HL-60/S4 treated with retinoic acid at 250 ng/mL for 4 days and 3 days (cell line): Measurements from ENCODE around the gene UCK2.
"Not testable (repeated sequence)": the region's sequence is repeated elsewhere in the genome, so short reads cannot be mapped to it uniquely, and the experiment has no call there.

Experiments
- in situ Hi-C: fragments of 300-500 bp; cut with MboI; formaldehyde crosslinking; loops from 2 replicates; pipeline ENCODE4 v1.7.0; 2022; ENCODE audit warnings: low sequenced_read_pairs

The UCK2 gene

GRCh38 chr1:165827268-165828102 is at the start of gene UCK2:
Gene UCK2 (plus strand): TSS chr1:165827614. CDS start chr1:165827834, 220 bp downstream.
- in situ Hi-C loops = no loop called here

- in situ Hi-C loops = not testable (repeated sequence)
Observed at GRCh38 chr1:165778197-165778596, 49.2 kb upstream of the UCK2 start.

GRCh38 chr1:165783519-165783918 is 43.9 kb upstream of the UCK2 start:
- in situ Hi-C loops = not testable (repeated sequence)

- in situ Hi-C loops = no loop called here
Observed at GRCh38 chr1:165787741-165788140, 39.7 kb upstream of the UCK2 start.

GRCh38 chr1:165793951-165794350 is 33.5 kb upstream of the UCK2 start:
- in situ Hi-C loops = no loop called here

GRCh38 chr1:165795894-165796293 is 31.5 kb upstream of the UCK2 start:
- in situ Hi-C loops = no loop called here

- in situ Hi-C loops = no loop called here
Observed at GRCh38 chr1:165799387-165799786, 28.0 kb upstream of the UCK2 start.

- in situ Hi-C loops = not testable (repeated sequence)
Observed at GRCh38 chr1:165804513-165804912, 22.9 kb upstream of the UCK2 start.

GRCh38 chr1:165807613-165808012 is 19.8 kb upstream of the UCK2 start:
- in situ Hi-C loops = no loop called here

GRCh38 chr1:165815725-165816124 is 11.7 kb upstream of the UCK2 start:
- in situ Hi-C loops = no loop called here

- in situ Hi-C loops = no loop called here
Observed at GRCh38 chr1:165816157-165816556, 11.3 kb upstream of the UCK2 start.

- in situ Hi-C loops = no loop called here
Observed at GRCh38 chr1:165816826-165817497, 10.5 kb upstream of the UCK2 start.

- in situ Hi-C loops = no loop called here
Observed at GRCh38 chr1:165823552-165824268, 3.7 kb upstream of the UCK2 start.

GRCh38 chr1:165824269-165824643 is 3.2 kb upstream of the UCK2 start:
- in situ Hi-C loops = no loop called here

- in situ Hi-C loops = no loop called here
Observed at GRCh38 chr1:165826565-165827267, 698 bp upstream of the UCK2 start.

- in situ Hi-C loops = no loop called here
Observed at GRCh38 chr1:165828103-165828668, 772 bp downstream of the UCK2 start.

- in situ Hi-C loops = no loop called here
Observed at GRCh38 chr1:165828669-165829329, 1.4 kb downstream of the UCK2 start.

GRCh38 chr1:165829888-165830287 is 2.5 kb downstream of the UCK2 start:
- in situ Hi-C loops = no loop called here

- in situ Hi-C loops = no loop called here
Observed at GRCh38 chr1:165831146-165831545, 3.7 kb downstream of the UCK2 start.

- in situ Hi-C loops = no loop called here
Observed at GRCh38 chr1:165832902-165833301, 5.5 kb downstream of the UCK2 start.
